ENCODE data around the gene SHB.

Gene SHB

GRCh38 chr9:37984672-37985611 lies 84.1 kb downstream of the SHB start:
- no peak overlapping the region for H3K4me3 ChIP-seq (ENCODE audit: low read depth, low read length)
- no peaks in the 10 kb centered on the region for H3K27me3 ChIP-seq (replicated peaks)
- DNase-seq = peak; percentile 77
- in situ Hi-C loops (cut with HindIII; ENCODE audit: low pct_ligation_motif_present, low sequenced_read_pairs) = no loop called here
- no peaks in the 10 kb centered on the region for H3K36me3 ChIP-seq (replicated peaks)
- TF ChIP-seq CTCF (IDR thresholded peaks at IDR 0.05; ENCODE audit: low read depth, low read length, missing control alignments) = peak; percentile 29
- peak overlapping the region; percentile 54 for H3K27ac ChIP-seq

GRCh38 chr9:37984278-37984671 lies 84.8 kb downstream of the SHB start:
- Histone ChIP-seq H3K27me3 (replicated peaks) (no peaks in the 10 kb centered on the region), H3K36me3 (replicated peaks) (no peaks in the 10 kb centered on the region), H3K4me3 (ENCODE audit: low read depth, low read length) (no peak overlapping the region), H3K27ac (peak overlapping the region; percentile 54)
- in situ Hi-C loops (cut with HindIII; ENCODE audit: low pct_ligation_motif_present, low sequenced_read_pairs) = no loop called here
- no peak for DNase-seq
- TF ChIP-seq CTCF (IDR thresholded peaks at IDR 0.05; ENCODE audit: low read depth, low read length, missing control alignments) = no peak

GRCh38 chr9:37983381-37984067 lies 85.5 kb downstream of the SHB start:
- Histone ChIP-seq H3K4me3 (ENCODE audit: low read depth, low read length) (no peak overlapping the region), H3K36me3 (replicated peaks) (no peaks in the 10 kb centered on the region), H3K27ac (no peak overlapping the region), H3K27me3 (replicated peaks) (no peaks in the 10 kb centered on the region)
- in situ Hi-C loops (cut with HindIII; ENCODE audit: low pct_ligation_motif_present, low sequenced_read_pairs) = no loop called here
- DNase-seq = no peak
- TF ChIP-seq CTCF (IDR thresholded peaks at IDR 0.05; ENCODE audit: low read depth, low read length, missing control alignments) = no peak

GRCh38 chr9:37979844-37980243 lies 89.2 kb downstream of the SHB start:
- DNase-seq = no peak
- no peak for TF ChIP-seq CTCF (IDR thresholded peaks at IDR 0.05; ENCODE audit: low read depth, low read length, missing control alignments)
- Histone ChIP-seq H3K36me3 (replicated peaks) (no peaks in the 10 kb centered on the region), H3K4me3 (ENCODE audit: low read depth, low read length) (no peak overlapping the region), H3K27me3 (replicated peaks) (no peaks in the 10 kb centered on the region), H3K27ac (no peak overlapping the region)
- in situ Hi-C loops (cut with HindIII; ENCODE audit: low pct_ligation_motif_present, low sequenced_read_pairs) = no loop called here

- Histone ChIP-seq H3K4me3 (ENCODE audit: low read depth, low read length) (no peak overlapping the region), H3K27ac (no peak overlapping the region), H3K27me3 (replicated peaks) (no peaks in the 10 kb centered on the region), H3K36me3 (replicated peaks) (no peaks in the 10 kb centered on the region)
- no peak for DNase-seq
- no peak for TF ChIP-seq CTCF (IDR thresholded peaks at IDR 0.05; ENCODE audit: low read depth, low read length, missing control alignments)
- in situ Hi-C loops (cut with HindIII; ENCODE audit: low pct_ligation_motif_present, low sequenced_read_pairs) = no loop called here
Measured at GRCh38 chr9:37978983-37979382, 90.0 kb downstream of the SHB start.
